PC-9 (cell line): ENCODE measurements around the gene RXFP2. TPM values are rescaled to one million over a fixed set of nuclear protein-coding genes. Genes with fewer than 3 reads are reported as not detected.

Experiments used
- BruUV-seq: library from RNA; stranded (reverse); fragments of 400-500 nt; replicated peaks from 2 replicates; lab custom pipeline; 2021; lab: Mats Ljungman, UMichigan
- CTCF ChIA-PET: fragments of 300-600 bp; sonication (Branson Sonifier 250); formaldehyde crosslinking; loops from one replicate; lab custom pipeline; 2022; ENCODE audit warnings: antibody characterized with exemption; lab: Charles Lee
- POLR2A ChIA-PET: fragments of 300-600 bp; sonication (Branson Sonifier 250); formaldehyde crosslinking; loops from one replicate; lab custom pipeline; 2022; ENCODE audit warnings: antibody characterized with exemption; ENCODE audit not compliant: unreplicated experiment; lab: Charles Lee
- DNase-seq, 2 experiments: peaks; one replicate each; pipeline versions ENCODE4 v3.0.0 to v3.0.0-alpha.2; 2015 to 2022; ENCODE audit warnings: mixed read lengths in 1 of 2
- H2AFZ ChIP-seq: fragments of 200-600 bp; sonication (generic); 2 replicates; pipeline ENCODE4 v1.8.1; 2017; ENCODE audit warnings: antibody characterized with exemption
- H3F3A ChIP-seq: fragments of 200-600 bp; sonication (generic); 2 replicates; pipeline ENCODE4 v1.8.1; 2017; ENCODE audit warnings: antibody characterized with exemption, mild to moderate bottlenecking, low read depth; ENCODE audit not compliant: insufficient read depth
- H3K27ac ChIP-seq: fragments of 200-600 bp; sonication (generic); 2 replicates; pipeline ENCODE4 v1.6.1; 2016; ENCODE audit warnings: mixed run types
- H3K27me3 ChIP-seq: fragments of 200-600 bp; sonication (generic); 2 replicates; pipeline ENCODE4 v1.6.1; 2016; ENCODE audit warnings: low read depth, mixed run types; ENCODE audit not compliant: insufficient read depth
- H3K36me3 ChIP-seq: fragments of 200-600 bp; sonication (generic); 2 replicates; pipeline ENCODE4 v1.6.1; 2016; ENCODE audit warnings: low read depth, mixed run types
- H3K4me1 ChIP-seq: fragments of 200-600 bp; sonication (generic); replicated peaks from 2 replicates; pipeline ENCODE4 v1.6.1; 2016; ENCODE audit warnings: mixed run types; ENCODE audit not compliant: insufficient read depth
- H3K4me2 ChIP-seq: fragments of 200-600 bp; sonication (generic); 2 replicates; pipeline ENCODE4 v1.6.1; 2017; ENCODE audit warnings: mixed run types
- H3K4me3 ChIP-seq: fragments of 200-600 bp; sonication (generic); 2 replicates; pipeline ENCODE4 v1.6.1; 2016; ENCODE audit warnings: mixed run types
- H3K79me2 ChIP-seq: fragments of 200-600 bp; sonication (generic); 2 replicates; pipeline ENCODE4 v1.6.1; 2017; ENCODE audit warnings: low read depth, mixed run types
- H3K9me2 ChIP-seq: fragments of 200-600 bp; sonication (generic); 2 replicates; pipeline ENCODE4 v1.8.1; 2017; ENCODE audit warnings: mild to moderate bottlenecking; ENCODE audit not compliant: insufficient read depth
- H3K9me3 ChIP-seq: fragments of 200-600 bp; sonication (generic); 2 replicates; pipeline ENCODE4 v1.8.1; 2016; ENCODE audit warnings: low read depth; ENCODE audit not compliant: insufficient read depth
- H4K20me1 ChIP-seq: fragments of 200-600 bp; sonication (generic); 2 replicates; pipeline ENCODE4 v1.8.1; 2017; ENCODE audit not compliant: insufficient read depth
- CTCF ChIP-seq: fragments of 200-600 bp; sonication (generic); conservative IDR thresholded peaks from 2 replicates; pipeline ENCODE4 v1.6.1; 2017; ENCODE audit warnings: mixed run types, antibody characterized with exemption, mild to moderate bottlenecking, moderate library complexity
- EZH2 ChIP-seq: fragments of 200-600 bp; sonication (generic); IDR thresholded peaks from 2 replicates; pipeline ENCODE4 v1.8.0; 2017; ENCODE audit warnings: antibody characterized with exemption, low read depth
- intact Hi-C: fragments of 100-400 bp; cut with micrococcal nuclease; formaldehyde crosslinking; loops from one replicate; pipeline ENCODE4 v1.10.0; 2022; ENCODE audit not compliant: unreplicated experiment
- total RNA-seq: library from RNA; stranded (reverse); gene quantifications from 2 replicates; pipeline ENCODE4 v1.2.3, GENCODE V29; 2021

The RXFP2 gene
- total RNA-seq, 1 experiment from 2014 or later, result not detected

DNA sequence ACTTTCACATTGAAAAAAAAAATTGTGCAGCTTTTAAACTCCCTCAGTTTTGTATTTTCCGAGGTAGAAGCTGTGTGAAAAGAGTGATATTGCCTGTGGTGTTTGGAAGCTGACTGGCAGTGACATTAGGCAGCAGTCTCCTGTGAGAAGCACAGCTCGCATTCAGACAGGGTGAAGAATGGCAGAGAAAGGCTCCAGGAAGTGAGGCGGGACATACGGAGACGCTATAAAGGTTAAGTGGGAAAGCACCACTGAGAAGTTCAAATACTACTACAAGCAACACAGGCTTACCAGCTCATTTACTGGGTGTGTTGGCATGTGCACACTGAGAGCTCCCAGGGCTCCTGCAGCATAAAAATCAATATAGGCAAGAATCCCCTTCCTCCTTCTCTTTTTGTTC lies 88.4 kb downstream of the RXFP2 start:
- DNase-seq, result no peak
- CTCF ChIA-PET, result no interaction called here
- peaks cover 10% of the 10 kb centered on the region; the same call in 1 of the 2 replicates for H3K27me3 ChIP-seq

DNA sequence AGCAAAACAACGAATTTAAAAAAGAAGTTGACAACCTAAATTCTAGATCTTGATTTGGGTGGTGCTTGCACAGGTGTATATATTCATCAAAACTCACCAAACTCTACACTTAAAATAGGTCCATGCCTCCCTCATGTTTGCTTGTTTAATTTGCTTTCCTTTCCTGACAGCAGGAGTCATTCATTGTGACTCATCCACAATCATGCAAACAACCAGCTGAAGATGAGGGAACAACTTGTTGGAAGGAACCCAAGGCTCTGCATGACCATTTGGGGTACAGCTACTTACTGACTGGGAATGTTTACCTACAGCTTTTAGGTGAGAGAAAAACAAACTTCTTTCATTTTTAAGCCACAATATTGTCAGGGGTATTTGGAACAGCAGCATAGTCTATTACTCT lies 96.6 kb downstream of the RXFP2 start:
- no peak overlapping the region for H3K27ac ChIP-seq
- no peaks in the 10 kb centered on the region for H3K36me3 ChIP-seq
- no peaks in the 10 kb centered on the region; the same call in 1 of the 2 replicates for H4K20me1 ChIP-seq
- ChIA-PET CTCF (no interaction called here), POLR2A (no interaction called here)
- no peaks in the 10 kb centered on the region for H3K9me3 ChIP-seq
- H3K9me2 ChIP-seq, result no peaks in the 10 kb centered on the region
- no TSS peak for BruUV-seq
- H3K4me3 ChIP-seq, result no peak overlapping the region
- H3K79me2 ChIP-seq, result no peaks in the 10 kb centered on the region
- no peak for DNase-seq
- intact Hi-C loops, result no loop called here
- H3K4me1 ChIP-seq, result no peaks in the 10 kb centered on the region
- H3K27me3 ChIP-seq, result peaks cover 19% of the 10 kb centered on the region; the same call in 1 of the 2 replicates
- TF ChIP-seq EZH2, result no peak
- no peak for TF ChIP-seq CTCF
- no peak overlapping the region for H3K4me2 ChIP-seq
- H3F3A ChIP-seq, result no peaks in the 10 kb centered on the region
- no peak overlapping the region for H2AFZ ChIP-seq

More for the DNA sequence above, 88.4 kb downstream of the RXFP2 start:
- no peak overlapping the region for H2AFZ ChIP-seq
- no peaks in the 10 kb centered on the region for H3K36me3 ChIP-seq
- no peaks in the 10 kb centered on the region for H3F3A ChIP-seq
- no peaks in the 10 kb centered on the region for H3K9me3 ChIP-seq
- no peak overlapping the region for H3K27ac ChIP-seq
- H3K4me1 ChIP-seq, result no peaks in the 10 kb centered on the region
- no peaks in the 10 kb centered on the region for H3K79me2 ChIP-seq
- intact Hi-C loops, result loop anchor here (10.0 kb wide), 1 partner anchor 607 kb away; no protein-coding TSS in a partner anchor
- POLR2A ChIA-PET, result no interaction called here
- H3K9me2 ChIP-seq, result no peaks in the 10 kb centered on the region
- TF ChIP-seq EZH2, result no peak
- no peak for TF ChIP-seq CTCF
- H3K4me2 ChIP-seq, result no peak overlapping the region
- BruUV-seq, result no TSS peak
- no peaks in the 10 kb centered on the region; the same call in 1 of the 2 replicates for H4K20me1 ChIP-seq
- no peak overlapping the region for H3K4me3 ChIP-seq

DNA sequence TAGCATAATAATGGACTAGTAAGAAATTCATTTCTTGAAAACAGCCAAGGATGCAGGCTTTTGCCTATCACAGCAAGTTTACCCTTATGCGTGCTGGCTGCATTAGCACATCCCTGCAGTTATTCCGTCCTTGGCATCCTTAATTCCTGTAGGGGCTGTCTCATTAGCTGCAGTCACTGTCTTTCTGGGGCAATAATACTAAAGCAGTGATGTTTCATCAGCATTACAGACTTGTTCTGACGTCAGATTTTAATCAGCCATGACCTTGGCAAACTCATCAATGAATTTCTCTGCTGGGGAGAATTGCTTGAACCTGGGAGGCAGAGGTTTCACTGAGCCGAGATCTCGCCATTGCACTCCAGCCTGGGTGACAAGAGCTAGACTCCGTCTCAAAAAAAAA lies 103.7 kb downstream of the RXFP2 start:
- TF ChIP-seq CTCF, result no peak
- TF ChIP-seq EZH2, result no peak
- CTCF ChIA-PET, result no interaction called here
- BruUV-seq, result no TSS peak

More for the DNA sequence above, 103.7 kb downstream of the RXFP2 start:
- Histone ChIP-seq H3K4me1 (no peaks in the 10 kb centered on the region; the same call in 1 of the 2 replicates), H4K20me1 (no peaks in the 10 kb centered on the region), H3K9me2 (no peaks in the 10 kb centered on the region), H3K4me2 (no peak overlapping the region), H3K4me3 (no peak overlapping the region), H3K79me2 (no peaks in the 10 kb centered on the region), H3K9me3 (no peaks in the 10 kb centered on the region), H3K27me3 (peaks cover 67% of the 10 kb centered on the region), H3K36me3 (no peaks in the 10 kb centered on the region), H2AFZ (no peak overlapping the region), H3F3A (no peaks in the 10 kb centered on the region), H3K27ac (no peak overlapping the region)
- POLR2A ChIA-PET, result no interaction called here
- intact Hi-C loops, result no loop called here
- DNase-seq, result no peak
